Panc1 (cell line): ENCODE results near the gene PRKACA. TPM values are rescaled to one million over a fixed set of nuclear protein-coding genes. Genes with fewer than 3 reads are reported as not detected.

ENCODE experiments used
- ATAC-seq: fragments of 200-7000 bp; cut with Tn5 transposase; 2 replicates; pipeline ENCODE4 v1.9.1; 2020; ENCODE audit warnings: mild to moderate bottlenecking, moderate library complexity
- BruUV-seq: library from RNA; stranded (reverse); fragments of 400-500 nt; replicated peaks from 2 replicates; lab custom pipeline; 2021; lab: Mats Ljungman, UMichigan
- CTCF ChIA-PET: fragments of 300-600 bp; sonication (Branson Sonifier 250); formaldehyde crosslinking; loops from one replicate; lab custom pipeline; 2022; ENCODE audit warnings: antibody characterized with exemption; lab: Charles Lee
- POLR2A ChIA-PET: fragments of 300-600 bp; sonication (Branson Sonifier 250); formaldehyde crosslinking; loops from one replicate; lab custom pipeline; 2022; ENCODE audit warnings: antibody characterized with exemption; lab: Charles Lee
- DNase-seq: peaks from one replicate; pipeline ENCODE4 v3.0.0-alpha.2; 2010; ENCODE audit warnings: low read depth, low spot score
- H3K27ac ChIP-seq: 2 replicates; pipeline ENCODE4 v1.5.1; 2011; ENCODE audit warnings: mild to moderate bottlenecking, low read length, inconsistent platforms
- H3K27me3 ChIP-seq: fragments of 200-500 bp; sonication (Bioruptor generic); 2 replicates; pipeline ENCODE4 v1.6.0; 2014; ENCODE audit warnings: low read length, inconsistent platforms; ENCODE audit not compliant: control insufficient read depth, insufficient read depth
- H3K36me3 ChIP-seq: fragments of 200-500 bp; sonication (Bioruptor generic); 2 replicates; pipeline ENCODE4 v1.5.1; 2014; ENCODE audit warnings: inconsistent platforms, mild to moderate bottlenecking, low read length, moderate library complexity; ENCODE audit not compliant: control insufficient read depth, insufficient read depth
- H3K4me1 ChIP-seq: 2 replicates; pipeline ENCODE4 v1.5.1; 2011; ENCODE audit warnings: inconsistent platforms, mild to moderate bottlenecking, low read length, moderate library complexity; ENCODE audit not compliant: control insufficient read depth, insufficient read depth
- H3K4me3 ChIP-seq, 2 experiments: 2 replicates each; pipeline ENCODE4 v1.5.1; 2011 to 2012; ENCODE audit warnings: low read depth in 2 of 2, low read length in 2 of 2, mild to moderate bottlenecking in 2 of 2, inconsistent platforms in 1 of 2, moderate library complexity in 1 of 2
- H3K9me3 ChIP-seq: fragments of 200-500 bp; sonication (Bioruptor generic); 2 replicates; pipeline ENCODE4 v1.5.1; 2014; ENCODE audit warnings: low read depth, mild to moderate bottlenecking, inconsistent platforms, low read length, moderate library complexity; ENCODE audit not compliant: control insufficient read depth, insufficient read depth
- CTCF ChIP-seq: fragments of 450-650 bp; IDR thresholded peaks from 2 replicates; pipeline ENCODE4 v1.5.1; 2017; ENCODE audit warnings: mild to moderate bottlenecking
- POLR2AphosphoS5 ChIP-seq: IDR thresholded peaks from 2 replicates; pipeline ENCODE4 v1.6.1; 2012; ENCODE audit warnings: mild to moderate bottlenecking, low read depth, low read length, moderate library complexity
- REST ChIP-seq, 2 experiments: IDR thresholded peaks; 2 replicates each; pipeline ENCODE4 v1.6.1; 2011 to 2012; ENCODE audit warnings: low read depth in 2 of 2, control low read depth in 1 of 2, low read length in 1 of 2, mild to moderate bottlenecking in 1 of 2, moderate library complexity in 1 of 2; ENCODE audit not compliant: insufficient read depth in 1 of 2
- SIN3A ChIP-seq: IDR thresholded peaks from 2 replicates; pipeline ENCODE4 v1.6.1; 2012; ENCODE audit warnings: low read depth, mild to moderate bottlenecking, low read length, moderate library complexity, borderline replicate concordance; ENCODE audit not compliant: insufficient read depth
- TCF7L2 ChIP-seq: IDR thresholded peaks from 2 replicates; pipeline ENCODE4 v1.6.1; 2011; ENCODE audit warnings: mild to moderate bottlenecking, low read depth, low read length, inconsistent platforms
- in situ Hi-C: cut with HindIII; loops from 2 replicates; pipeline ENCODE4 v1.10.0; 2016; ENCODE audit warnings: low sequenced_read_pairs, low pct_unique_long_range_greater_than_20kb
- intact Hi-C: fragments of 100-400 bp; cut with micrococcal nuclease; formaldehyde crosslinking; loops from one replicate; pipeline ENCODE4 v1.10.0; 2022; ENCODE audit not compliant: unreplicated experiment
- total RNA-seq: library from RNA; stranded (reverse); gene quantifications from one replicate; pipeline ENCODE4 v1.2.1, GENCODE V29; 2021; ENCODE audit not compliant: unreplicated experiment

PRKACA gene
- total RNA-seq, 1 experiment from 2014 or later, result 70.8 TPM

GRCh38 chr19:14119644-14120496 is 2.3 kb upstream of the PRKACA start:
- no peak overlapping the region for H3K4me3 ChIP-seq
- TF ChIP-seq REST (IDR thresholded peaks at IDR 0.05; ENCODE audit: insufficient read depth in 1 of 2, low read depth in 2 of 2, low read length in 1 of 2) (no peak), POLR2AphosphoS5 (peak; percentile 33; the same call in 1 of the 2 replicates)
- intact Hi-C loops, result no loop called here
- H3K4me1 ChIP-seq, result peaks cover 26% of the 10 kb centered on the region
- no peaks in the 10 kb centered on the region for H3K27me3 ChIP-seq
- POLR2A ChIA-PET, result no interaction called here
- no peaks in the 10 kb centered on the region for H3K36me3 ChIP-seq
- DNase-seq, result no peak
- CTCF ChIA-PET, result no interaction called here
- in situ Hi-C loops, result no loop called here
- no peak for ATAC-seq
- H3K27ac ChIP-seq, result no peak overlapping the region
- BruUV-seq, result no TSS peak
- no peaks in the 10 kb centered on the region for H3K9me3 ChIP-seq

- Histone ChIP-seq H3K4me1 (peaks cover 26% of the 10 kb centered on the region), H3K27ac (peak overlapping the region; percentile 92), H3K4me3 (no peak overlapping the region), H3K36me3 (no peaks in the 10 kb centered on the region), H3K9me3 (no peaks in the 10 kb centered on the region), H3K27me3 (no peaks in the 10 kb centered on the region)
- intact Hi-C loops (no loop called here), in situ Hi-C loops (no loop called here)
- BruUV-seq, result no TSS peak
- ChIA-PET CTCF (no interaction called here), POLR2A (no interaction called here)
- DNase-seq, result no peak
- no peak for TF ChIP-seq REST (IDR thresholded peaks at IDR 0.05; ENCODE audit: insufficient read depth in 1 of 2, low read depth in 2 of 2, low read length in 1 of 2)
- TF ChIP-seq SIN3A, result no peak
- no peak for TF ChIP-seq TCF7L2
- TF ChIP-seq POLR2AphosphoS5, result no peak
- no peak for TF ChIP-seq CTCF
- ATAC-seq, result no peak
These were observed 1.6 kb upstream of the PRKACA start for GRCh38 chr19:14119146-14119545.
